Suppressor macrophage (primary cell): ENCODE measurements around the gene PC.
A peak's percentile ranks its signal among the peaks of the same experiment; 100 is the strongest.

Experiments used
- DNase-seq, 4 experiments: peaks; one replicate each; pipeline ENCODE4 v3.0.0-alpha.2; 2020 to 2022

Gene PC

GRCh38 chr11:66864172-66864901 is 93.8 kb downstream of the PC start:
- no peak for DNase-seq

DNA sequence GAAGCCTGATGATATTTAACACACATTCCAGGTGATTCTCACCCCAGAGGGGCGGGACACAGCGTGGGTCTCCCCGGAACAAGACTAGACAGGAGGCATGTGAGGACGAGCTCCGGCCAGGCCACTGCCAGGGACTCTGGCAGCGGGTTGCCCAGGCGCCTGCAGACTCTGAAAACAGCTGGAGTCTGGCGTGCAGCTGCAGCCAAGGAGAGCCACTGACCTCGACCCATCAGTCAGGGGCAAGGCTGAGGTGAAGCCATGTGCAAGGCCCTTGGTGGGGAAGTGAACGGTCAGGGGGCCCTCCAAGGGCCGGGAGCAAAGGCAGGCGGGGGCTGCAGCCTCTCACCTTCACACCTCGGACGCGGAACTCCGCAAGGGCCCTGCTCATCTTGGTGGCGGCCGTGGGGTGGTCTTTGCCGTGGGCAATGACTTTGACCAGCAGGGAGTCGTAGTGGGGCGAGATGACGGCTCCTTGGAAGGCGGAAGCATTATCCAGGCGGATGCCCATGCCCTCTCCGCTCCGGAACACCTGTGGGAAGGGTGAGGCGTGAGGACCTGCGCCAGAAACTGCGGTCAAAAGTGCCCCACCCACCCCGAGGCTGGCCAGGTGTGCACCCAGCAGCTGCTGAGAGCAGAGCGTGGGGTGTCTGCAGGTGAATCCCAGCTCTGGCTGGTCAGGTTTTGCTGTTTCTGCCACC is 94.6 kb downstream of the PC start:
- DNase-seq: no peak

DNA sequence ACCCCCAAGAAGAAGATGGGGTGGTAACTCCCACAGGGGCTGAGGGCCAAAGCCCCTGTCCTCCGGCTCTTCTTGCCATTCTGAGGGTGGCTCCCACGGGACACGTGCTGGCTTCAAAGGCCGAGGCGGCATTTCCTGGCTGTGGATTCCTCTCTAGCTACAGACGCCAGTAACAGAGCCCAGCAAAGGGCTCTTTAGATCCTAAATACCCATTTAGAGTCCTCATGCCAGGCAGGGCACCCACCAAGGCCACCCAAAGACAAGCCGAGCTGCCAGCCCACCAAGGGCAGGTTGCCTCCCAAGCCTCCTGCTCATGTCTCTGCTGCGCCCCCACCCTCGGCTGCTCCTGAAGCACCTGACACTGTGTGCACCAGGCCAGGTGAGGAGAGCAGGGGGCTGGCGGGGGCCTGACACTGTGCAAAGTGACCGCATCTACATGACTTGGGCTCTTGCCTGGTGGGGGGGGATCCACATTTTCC is 95.6 kb downstream of the PC start:
- DNase-seq: no peak

GRCh38 chr11:66861774-66862558 is 96.2 kb downstream of the PC start:
- no peak for DNase-seq

DNA sequence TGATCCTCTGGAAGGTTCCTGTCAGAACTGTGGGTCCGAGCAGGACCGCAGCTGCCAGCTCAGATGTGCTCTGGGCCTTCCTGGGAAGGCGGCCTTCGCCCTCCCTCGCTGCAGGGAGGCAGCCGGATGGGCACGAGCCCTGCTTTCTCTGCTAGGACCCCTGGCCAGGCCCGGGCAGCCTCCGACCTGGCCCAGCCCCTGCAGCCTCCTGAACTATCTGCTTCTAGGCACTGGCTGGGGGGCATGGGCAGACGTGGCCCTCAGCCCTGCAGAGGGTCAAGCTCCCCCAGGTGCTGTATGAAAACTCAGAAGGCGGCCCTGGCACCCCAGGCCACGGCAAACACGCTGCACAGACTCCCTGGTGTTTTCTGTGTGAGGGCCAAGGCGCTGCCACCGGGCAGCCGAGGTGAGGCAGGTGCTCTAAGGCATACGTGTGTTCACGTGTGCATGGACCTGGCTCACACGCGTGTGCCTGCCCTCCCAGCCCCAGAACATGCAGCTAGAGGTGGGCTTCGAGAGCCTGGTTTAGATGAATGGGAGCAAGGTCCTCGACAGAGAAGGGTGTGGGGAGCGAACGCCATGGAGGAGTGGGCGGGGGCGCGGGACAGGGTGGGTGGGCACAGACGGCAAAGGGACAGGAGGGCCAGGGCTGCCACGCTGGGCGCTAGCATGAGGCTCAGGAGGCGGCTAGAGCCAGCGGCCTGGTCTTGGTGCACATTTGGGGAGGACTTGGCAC is 97.0 kb downstream of the PC start:
- no peak for DNase-seq

- DNase-seq: no peak
These were observed 97.7 kb downstream of the PC start for GRCh38 chr11:66860449-66860831.

- no peak for DNase-seq
These were observed 98.3 kb downstream of the PC start for GRCh38 chr11:66859686-66860448.

GRCh38 chr11:66858939-66859685 is 99.1 kb downstream of the PC start:
- no peak for DNase-seq

- DNase-seq: no peak
These were observed 99.8 kb downstream of the PC start for GRCh38 chr11:66858186-66858938.

GRCh38 chr11:66857927-66858185 is 100.3 kb downstream of the PC start:
- no peak for DNase-seq

GRCh38 chr11:66857234-66857926 is 100.8 kb downstream of the PC start:
- DNase-seq: peak in 3 of 4 experiments; percentile 22 to 42 (median 26)

GRCh38 chr11:66856496-66857233 is 101.5 kb downstream of the PC start, which contains the start of gene LRFN4:
LRFN4 (plus strand) TSS chr11:66857064; CDS start chr11:66857745, 681 bp downstream.
- DNase-seq: peak; percentile 78 to 92 (median 84)

GRCh38 chr11:66855574-66856495 is 102.3 kb downstream of the PC start:
- DNase-seq: peak; percentile 95 to 98 (median 97)

DNA sequence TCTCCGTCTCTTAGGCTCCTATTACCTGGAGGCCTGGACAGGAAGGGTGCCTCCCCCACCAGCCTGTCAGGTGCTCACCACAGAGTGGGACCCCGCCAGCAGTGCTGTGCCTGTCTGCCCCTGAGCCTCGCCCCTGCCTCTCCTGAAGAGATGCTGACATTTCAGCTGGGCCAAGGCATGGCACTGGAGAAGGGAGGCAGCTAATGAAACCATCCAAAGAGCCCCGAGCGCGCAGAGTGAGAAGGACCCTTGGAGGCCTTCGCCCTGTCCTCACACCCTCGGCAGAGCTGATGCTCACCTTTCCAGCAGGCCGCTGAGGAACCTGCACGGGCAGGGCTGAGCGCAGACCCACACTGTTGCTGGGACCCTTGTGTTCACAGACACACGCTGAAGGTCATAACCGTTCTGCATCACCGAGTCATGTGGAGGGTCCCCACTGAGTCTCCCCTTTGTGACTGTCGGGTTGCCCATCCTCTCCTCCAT is 103.4 kb downstream of the PC start:
- DNase-seq: no peak

DNA sequence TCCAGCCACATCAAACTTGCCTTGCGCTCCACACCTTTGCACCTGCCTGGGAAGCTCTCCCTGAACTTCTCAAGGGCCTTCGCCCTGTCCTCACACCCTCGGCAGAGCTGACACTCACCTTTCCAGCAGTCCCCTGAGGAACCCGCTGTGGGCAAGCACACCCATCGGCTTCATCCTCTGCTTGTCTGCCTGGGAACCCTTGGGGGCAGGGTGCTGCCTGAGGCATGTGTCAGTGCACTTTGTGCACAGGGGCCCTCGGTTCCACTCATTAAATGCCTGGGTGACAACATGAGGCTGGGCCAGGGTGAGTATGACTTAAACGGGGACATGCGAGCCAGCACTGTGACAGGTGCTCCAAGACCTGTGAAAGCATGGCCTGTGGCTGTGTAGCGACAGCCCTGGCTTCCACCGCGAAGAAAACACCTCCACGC is 103.9 kb downstream of the PC start:
- no peak for DNase-seq

GRCh38 chr11:66853242-66854229 is 104.6 kb downstream of the PC start:
- no peak for DNase-seq
